Skin of body (tissue), 2 donors: ENCODE data around the gene COPB1. TPM values are rescaled to one million over a fixed set of nuclear protein-coding genes. Genes with fewer than 3 reads are reported as not detected.

Experiments
- small RNA-seq: library from RNA; depleted of rRNA; stranded (forward); fragments of <200 nt; gene quantifications from one replicate; pipeline ENCODE3, GENCODE V24; 2014; ENCODE audit warnings: low replicate concordance
- total RNA-seq: library from RNA; depleted of rRNA; stranded (reverse); fragments of >200 nt; gene quantifications from one replicate; pipeline ENCODE4 v1.2.3, GENCODE V29; 2014

The COPB1 gene
- total RNA-seq, 1 donor from 2014 or later, result 147 TPM

Small RNAs within 50 kb of the gene (small RNA-seq; reads per million reads assigned to genes)
- gene RNU7-49P, result not detected

Other genes with a start within 250 kb of the COPB1 start
- gene RRAS2, start 140.6 kb downstream of the COPB1 start, total RNA-seq, result 29.3 TPM
- 108 TPM for gene PSMA1, start 20.6 kb upstream of the COPB1 start, total RNA-seq
- 16.1 TPM for gene PDE3B, start 144.0 kb upstream of the COPB1 start, total RNA-seq